Sigmoid colon (tissue), 7 donors: ENCODE results near the gene PTBP1. TPM values are rescaled to one million over a fixed set of nuclear protein-coding genes. Genes with fewer than 3 reads are reported as not detected.

ENCODE experiments used
- DNase-seq: peaks from one replicate; pipeline ENCODE4 v3.0.0-alpha.2; 2019
- H3K27ac ChIP-seq, 4 donors: fragments of 200-600 bp; sonication (generic); one replicate each; pipeline ENCODE4 v1.5.1; 2016 to 2019; ENCODE audit warnings: mild to moderate bottlenecking in 1 of 4
- H3K27me3 ChIP-seq, 3 donors: fragments of 200-600 bp; sonication (generic); one replicate each; pipeline ENCODE4 v1.5.1; 2019; ENCODE audit warnings: mild to moderate bottlenecking in 1 of 3
- H3K36me3 ChIP-seq, 4 donors: fragments of 200-600 bp; sonication (generic); one replicate each; pipeline ENCODE4 v1.5.1; 2016 to 2019
- H3K4me1 ChIP-seq, 4 donors: fragments of 200-600 bp; sonication (generic); one replicate each; pipeline ENCODE4 v1.5.1; 2017 to 2019
- H3K4me3 ChIP-seq, 4 donors: fragments of 200-600 bp; sonication (generic); one replicate each; pipeline ENCODE4 v1.5.1; 2017 to 2019; ENCODE audit warnings: mild to moderate bottlenecking in 2 of 4, moderate library complexity in 1 of 4
- H3K9me3 ChIP-seq, 4 donors: fragments of 200-600 bp in 3 of 4; sonication (generic) in 3 of 4; one replicate each; pipeline versions ENCODE4 v1.5.1 to v1.6.1; 2013 to 2019
- CTCF ChIP-seq, 4 experiments: fragments of 450-650 bp in 3 of 4; fragments of 200-600 bp in 1 of 4; IDR thresholded peaks; one replicate each; pipeline ENCODE4 v1.5.1; 2016 to 2019; ENCODE audit warnings: antibody characterized with exemption in 4 of 4, mild to moderate bottlenecking in 3 of 4, moderate library complexity in 2 of 4
- EP300 ChIP-seq, 4 donors: sonication (generic); formaldehyde crosslinking; IDR thresholded peaks; one replicate each; pipeline ENCODE4 v1.6.1; 2017; ENCODE audit warnings: antibody characterized with exemption in 4 of 4
- POLR2A ChIP-seq, 2 donors: fragments of 450-650 bp; IDR thresholded peaks; one replicate each; pipeline ENCODE4 v1.6.1; 2016; ENCODE audit warnings: antibody characterized with exemption in 2 of 2, mild to moderate bottlenecking in 2 of 2, moderate library complexity in 2 of 2
- POLR2AphosphoS5 ChIP-seq, 4 donors: sonication (generic); formaldehyde crosslinking; IDR thresholded peaks; one replicate each; pipeline ENCODE4 v1.6.1; 2017; ENCODE audit warnings: antibody characterized with exemption in 4 of 4
- WGBS, 2 donors: extraction: QIAGEN DNeasy Blood & Tissue Kit; methylation state at CpG; one replicate each; pipeline ENCODE4 v1.1.7; 2013; 5-methylcytosine and 5-hydroxymethylcytosine counted together
- intact Hi-C: fragments of 100-400 bp; cut with DNase I; formaldehyde crosslinking; loops from one replicate; pipeline ENCODE4 v1.15.1; 2023
- polyA plus RNA-seq, 3 donors: library from polyadenylated mRNA; stranded (reverse); fragments of 200-250 nt; gene quantifications; one replicate each; pipeline ENCODE4 v1.2.3, GENCODE V29; 2013
- total RNA-seq, 4 donors: library from RNA; depleted of rRNA; stranded (reverse); fragments of >200 nt; gene quantifications; one replicate each; pipeline ENCODE4 v1.1.0, GENCODE V29; 2016
- donor health status: healthy with polysubstance abuse.
- donor health status: Bipolar disorder and iron deficiency.
- donor health status: healthy.

The PTBP1 gene
- total and polyA plus RNA-seq, 7 donors, result 53.8 to 154 (median 78.7) TPM

DNA sequence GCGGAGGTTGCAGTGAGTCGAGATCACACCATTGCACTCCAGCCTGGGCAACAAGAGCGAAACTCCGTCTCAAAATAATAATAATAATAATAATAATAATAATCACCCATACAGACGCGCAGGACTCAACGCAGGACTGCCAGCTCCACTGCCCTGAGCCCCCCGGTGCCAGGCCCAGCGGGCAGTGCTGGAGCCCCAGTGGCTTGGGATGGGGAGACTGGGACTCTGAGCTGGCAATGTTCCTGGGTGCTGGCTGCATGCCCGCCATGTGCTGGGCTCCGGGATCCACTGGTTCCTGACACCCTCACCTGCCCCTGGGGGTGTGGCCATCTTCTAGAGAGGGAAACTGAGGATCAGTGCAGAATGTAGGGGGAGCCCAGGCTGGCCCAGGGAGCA, 30.1 kb downstream of the PTBP1 start:
- H3K27ac ChIP-seq, result no peak overlapping the region
- TF ChIP-seq POLR2AphosphoS5 (IDR thresholded peaks at IDR 0.05) (no peak), EP300 (IDR thresholded peaks at IDR 0.05) (no peak), CTCF (IDR thresholded peaks at IDR 0.05) (no peak), POLR2A (IDR thresholded peaks at IDR 0.05) (no peak)
- 72 to 87% methylated on average over 11 of the region's 11 CpGs for WGBS, 2 donors

GRCh38 chr19:827710-828321, 30.6 kb downstream of the PTBP1 start, which contains the start of gene AZU1:
Gene AZU1, plus strand, starts transcription at chr19:827837. Its CDS starts 10 bp downstream, at chr19:827847.
- intact Hi-C loops, result no loop called here
- Histone ChIP-seq H3K36me3 (no peaks in the 10 kb centered on the region), H3K27me3 (peaks cover 8 to 60% (median 40%) of the 10 kb centered on the region in 3 donors), H3K27ac (no peak within 1 kb of the TSS), H3K4me3 (no peak within 1 kb of the TSS), H3K4me1 (no peaks in the 10 kb centered on the region), H3K9me3 (no peaks in the 10 kb centered on the region)
- DNase-seq, result no peak
- TF ChIP-seq POLR2A (IDR thresholded peaks at IDR 0.05), result no peak
- TF ChIP-seq POLR2AphosphoS5 (IDR thresholded peaks at IDR 0.05), result no peak
- WGBS, 2 donors, result 37 to 67% methylated on average over 33 of the region's 33 CpGs

More for the DNA sequence above, 30.1 kb downstream of the PTBP1 start:
- no peaks in the 10 kb centered on the region for H3K9me3 ChIP-seq
- H3K4me3 ChIP-seq, result no peak overlapping the region
- H3K27me3 ChIP-seq, result peaks cover 13 to 64% (median 44%) of the 10 kb centered on the region in 3 donors
- H3K4me1 ChIP-seq, result peaks cover 0 to 4% (median 3%) of the 10 kb centered on the region in 4 donors
- H3K36me3 ChIP-seq, result no peaks in the 10 kb centered on the region
- DNase-seq, result no peak
- intact Hi-C loops, result no loop called here

DNA sequence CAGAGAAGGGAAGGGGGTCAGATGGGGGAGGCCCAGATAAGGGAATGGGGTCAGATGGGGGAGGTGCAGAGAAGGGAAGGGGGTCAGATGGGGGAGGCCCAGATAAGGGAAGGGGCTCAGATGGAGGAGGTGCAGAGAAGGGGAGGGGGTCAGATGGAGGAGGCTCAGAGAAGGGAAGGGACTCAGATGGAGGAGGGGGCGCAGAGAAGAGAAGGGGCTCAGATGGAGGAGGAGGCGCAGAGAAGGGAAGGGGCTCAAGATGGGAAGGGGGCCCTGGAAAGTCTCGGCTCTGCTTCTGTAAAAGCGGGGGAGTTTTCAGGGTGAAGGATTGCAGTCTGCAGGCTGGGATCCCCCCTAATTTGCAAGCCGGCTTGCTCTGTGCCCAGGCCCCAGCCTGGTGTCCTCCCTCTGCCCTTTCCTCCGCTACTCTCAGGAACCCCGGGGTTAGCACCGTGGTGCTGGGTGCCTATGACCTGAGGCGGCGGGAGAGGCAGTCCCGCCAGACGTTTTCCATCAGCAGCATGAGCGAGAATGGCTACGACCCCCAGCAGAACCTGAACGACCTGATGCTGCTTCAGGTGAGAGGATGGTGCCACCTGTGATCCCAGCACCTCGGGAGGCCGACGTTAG, 32.0 kb downstream of the PTBP1 start:
- intact Hi-C loops, result no loop called here
- TF ChIP-seq CTCF (IDR thresholded peaks at IDR 0.05) (no peak), POLR2AphosphoS5 (IDR thresholded peaks at IDR 0.05) (no peak)
- no peaks in the 10 kb centered on the region for H3K9me3 ChIP-seq
- no peak overlapping the region for H3K27ac ChIP-seq
- H3K4me1 ChIP-seq, result no peaks in the 10 kb centered on the region
- no peaks in the 10 kb centered on the region for H3K36me3 ChIP-seq
- 57 to 72% methylated on average over 18 of the region's 18 CpGs for WGBS, 2 donors
- H3K4me3 ChIP-seq, result no peak overlapping the region
- H3K27me3 ChIP-seq, result peaks cover 5 to 56% (median 27%) of the 10 kb centered on the region in 3 donors
- DNase-seq, result no peak

DNA sequence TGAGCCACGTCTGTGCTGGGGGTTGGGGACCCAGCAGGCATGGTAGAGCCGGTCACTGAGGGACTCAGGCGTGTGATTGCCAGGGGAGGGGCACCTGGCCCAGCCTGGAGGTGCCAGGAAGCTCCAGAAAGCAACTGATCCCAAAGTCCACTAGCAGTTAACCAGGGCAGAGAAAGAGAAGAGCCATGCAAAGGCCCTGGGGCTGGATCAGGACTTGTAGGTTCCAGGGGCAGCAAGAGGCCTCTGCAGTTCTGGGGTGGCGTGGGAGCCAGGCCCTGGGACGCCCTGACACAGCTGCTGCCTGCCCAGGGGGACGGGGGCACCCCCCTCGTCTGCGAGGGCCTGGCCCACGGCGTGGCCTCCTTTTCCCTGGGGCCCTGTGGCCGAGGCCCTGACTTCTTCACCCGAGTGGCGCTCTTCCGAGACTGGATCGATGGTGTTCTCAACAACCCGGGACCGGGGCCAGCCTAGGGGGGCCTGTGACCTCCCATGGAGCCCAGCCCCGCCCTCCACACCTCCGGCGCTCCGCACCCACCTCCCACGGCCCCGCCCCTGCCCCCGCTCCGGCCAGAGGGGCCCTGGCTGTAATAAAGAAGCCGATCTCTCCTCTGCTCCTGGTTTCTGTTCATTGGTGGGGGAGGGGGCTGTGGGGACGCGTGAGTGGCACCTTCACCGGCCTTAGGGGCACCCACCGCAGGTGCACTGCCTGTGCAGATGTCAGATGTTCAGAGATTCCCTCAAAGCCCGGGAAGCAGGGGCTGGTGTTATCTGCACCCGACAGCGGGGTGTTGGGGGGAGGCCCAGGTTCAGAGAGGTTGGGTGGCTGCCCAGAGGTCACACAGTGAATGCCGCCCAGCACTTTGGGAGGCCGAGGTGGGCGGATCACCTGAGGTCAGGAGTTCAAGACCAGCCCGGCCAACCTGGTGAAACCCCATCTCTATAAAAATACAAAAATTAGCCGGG, 34.4 kb downstream of the PTBP1 start:
- no peaks in the 10 kb centered on the region for H3K36me3 ChIP-seq
- H3K4me1 ChIP-seq, result no peaks in the 10 kb centered on the region
- WGBS, 2 donors, result 24 to 61% methylated on average over 38 of the region's 38 CpGs
- H3K27me3 ChIP-seq, result peaks cover 13 to 74% (median 42%) of the 10 kb centered on the region in 3 donors
- TF ChIP-seq EP300 (IDR thresholded peaks at IDR 0.05), result no peak
- TF ChIP-seq CTCF (IDR thresholded peaks at IDR 0.05), result no peak
- no peak for TF ChIP-seq POLR2AphosphoS5 (IDR thresholded peaks at IDR 0.05)
- TF ChIP-seq POLR2A (IDR thresholded peaks at IDR 0.05), result no peak
- DNase-seq, result no peak
- no peak overlapping the region for H3K4me3 ChIP-seq
- H3K9me3 ChIP-seq, result no peaks in the 10 kb centered on the region
- no peak overlapping the region for H3K27ac ChIP-seq
- intact Hi-C loops, result no loop called here

GRCh38 chr19:834216-834615, 37.0 kb downstream of the PTBP1 start:
- Histone ChIP-seq H3K4me1 (no peaks in the 10 kb centered on the region), H3K36me3 (no peaks in the 10 kb centered on the region), H3K4me3 (no peak overlapping the region), H3K9me3 (no peaks in the 10 kb centered on the region), H3K27ac (no peak overlapping the region), H3K27me3 (peaks cover 12 to 82% (median 47%) of the 10 kb centered on the region in 3 donors)
- 73 to 77% methylated on average over 24 of the region's 24 CpGs for WGBS, 2 donors
- no peak for DNase-seq
- intact Hi-C loops, result no loop called here
- TF ChIP-seq POLR2A (IDR thresholded peaks at IDR 0.05) (no peak), CTCF (IDR thresholded peaks at IDR 0.05) (no peak), EP300 (IDR thresholded peaks at IDR 0.05) (no peak), POLR2AphosphoS5 (IDR thresholded peaks at IDR 0.05) (no peak)
